AML-193 (cell line): ENCODE results near the gene RNF41.
A peak's percentile ranks its signal among the peaks of the same experiment; 100 is the strongest.
"Not testable (repeated sequence)": the region's sequence is repeated elsewhere in the genome, so short reads cannot be mapped to it uniquely, and the experiment has no call there.

ENCODE experiments used
- DNase-seq, 2 experiments: peaks; one replicate each; lab custom pipeline; 2025; lab: John Stamatoyannopoulos, UW

RNF41 gene

DNA sequence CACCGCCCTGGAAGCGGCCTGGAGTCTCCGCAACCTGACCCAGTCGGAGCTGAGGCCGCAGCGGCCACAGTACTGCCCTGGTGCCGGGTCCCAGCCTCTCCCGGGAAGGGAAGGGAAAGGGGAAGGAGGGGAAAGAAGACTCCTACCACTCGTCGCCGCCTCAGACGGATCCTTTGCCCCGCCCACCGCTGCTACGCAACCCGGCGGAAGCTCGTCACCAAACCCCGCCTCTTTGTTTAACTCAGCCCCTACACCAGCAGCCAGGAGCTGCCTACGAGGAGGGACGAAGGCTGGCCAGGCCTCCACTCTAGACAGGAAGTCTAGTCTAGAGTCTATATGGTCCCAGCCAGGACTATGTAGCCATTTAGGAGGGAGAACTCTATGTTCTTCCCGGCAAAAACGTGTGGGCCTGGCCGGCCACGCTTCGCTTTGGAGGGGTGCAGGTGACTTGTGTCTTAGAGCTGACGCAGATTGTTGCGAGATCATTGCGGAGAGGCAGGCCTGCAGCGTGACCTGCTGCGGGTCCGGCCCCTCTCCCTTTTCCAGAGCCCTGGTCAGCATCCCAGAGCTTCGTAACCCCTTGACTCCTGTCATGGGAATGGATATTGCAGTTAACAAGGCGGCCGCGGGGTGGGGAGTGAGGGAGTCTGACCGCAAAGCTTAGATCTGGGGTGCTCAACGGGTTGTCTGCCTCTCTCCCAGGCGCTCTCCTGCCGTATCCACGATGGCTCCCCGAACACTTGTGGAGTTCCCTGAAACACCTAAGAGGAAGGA lies at the start of gene RNF41:
TSS of gene RNF41 (minus strand) at position 166 of the 774 bp plus-strand sequence. CDS start 7,875 bp downstream, outside the sequence.
- DNase-seq: peak; percentile 88 to 91

DNA sequence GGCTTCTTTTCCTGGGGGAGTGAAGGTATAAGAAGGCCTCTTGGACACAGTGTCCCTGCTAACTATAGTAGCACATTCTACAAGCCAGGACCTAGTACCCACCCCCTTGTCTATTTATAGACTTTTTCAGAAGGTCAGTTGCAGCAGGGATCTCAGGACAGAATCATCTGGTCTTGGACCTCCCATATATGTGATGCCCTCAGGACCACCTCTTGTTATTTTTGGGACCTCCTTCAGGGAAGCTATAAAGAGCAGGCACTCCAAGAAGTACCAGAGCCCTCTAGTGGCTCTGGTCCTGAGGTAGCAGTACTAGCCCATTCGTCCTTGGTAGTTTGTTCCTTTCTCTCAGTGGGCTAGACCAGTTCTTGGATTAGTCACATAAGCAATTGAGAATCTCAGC lies 49.3 kb upstream of the RNF41 start:
- peak; percentile 13 to 31 for DNase-seq

- no peak for DNase-seq
These were observed 45.8 kb upstream of the RNF41 start for GRCh38 chr12:56267443-56268071.

GRCh38 chr12:56266693-56267442 lies 45.1 kb upstream of the RNF41 start, which contains the start of gene COQ10A:
Gene COQ10A (plus strand): TSS chr12:56266942. CDS start chr12:56267119, 177 bp downstream.
- peak; percentile 72 to 84 for DNase-seq

DNA sequence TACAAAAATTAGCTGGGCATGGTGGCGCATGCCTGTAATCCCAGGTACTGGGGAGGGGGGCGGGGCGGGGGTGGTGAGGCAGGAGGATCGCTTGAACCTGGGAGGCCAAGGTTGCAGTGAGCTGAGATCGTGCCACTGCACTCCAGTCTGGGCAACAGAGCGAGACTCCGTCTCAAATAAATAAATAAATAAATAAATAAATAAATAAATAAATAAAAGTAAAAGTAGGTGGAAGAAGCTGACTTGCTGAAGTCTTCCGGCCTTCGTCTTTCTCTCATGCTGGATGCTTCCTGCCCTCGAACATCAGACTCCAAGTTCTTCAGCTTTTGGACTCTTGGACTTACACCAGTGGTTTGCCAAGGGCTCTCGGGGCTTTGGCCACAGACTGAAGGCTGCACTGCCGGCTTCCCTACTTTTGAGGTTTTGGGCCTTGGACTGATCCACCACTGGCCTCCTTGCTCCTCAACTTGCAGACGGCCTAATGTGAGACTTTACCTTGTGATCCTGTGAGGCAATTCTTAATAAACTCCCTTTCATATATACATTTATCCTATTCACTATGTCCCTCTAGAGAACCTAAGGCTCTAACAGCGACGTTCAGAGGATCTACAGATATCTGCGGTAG lies 44.5 kb upstream of the RNF41 start:
- DNase-seq: not testable (repeated sequence)

DNA sequence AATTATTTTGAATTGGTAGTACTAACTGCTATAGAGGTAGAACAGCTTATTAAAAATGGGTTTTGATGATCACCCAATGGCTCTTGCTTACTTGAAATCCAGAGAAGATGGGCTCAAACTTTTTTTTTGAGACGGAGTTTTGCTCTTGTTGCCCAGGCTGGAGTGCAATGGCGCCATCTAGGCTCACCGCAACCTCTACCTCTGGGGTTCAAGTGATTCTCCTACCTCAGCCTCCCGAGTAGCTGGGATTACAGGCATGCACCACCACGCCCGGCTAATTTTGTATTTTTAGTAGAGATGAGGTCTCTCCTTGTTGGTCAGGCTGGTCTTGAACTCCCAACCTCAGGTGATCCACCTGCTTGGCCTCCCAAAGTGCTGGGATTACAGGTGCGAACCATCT lies 41.2 kb upstream of the RNF41 start:
- not testable (repeated sequence) for DNase-seq

DNA sequence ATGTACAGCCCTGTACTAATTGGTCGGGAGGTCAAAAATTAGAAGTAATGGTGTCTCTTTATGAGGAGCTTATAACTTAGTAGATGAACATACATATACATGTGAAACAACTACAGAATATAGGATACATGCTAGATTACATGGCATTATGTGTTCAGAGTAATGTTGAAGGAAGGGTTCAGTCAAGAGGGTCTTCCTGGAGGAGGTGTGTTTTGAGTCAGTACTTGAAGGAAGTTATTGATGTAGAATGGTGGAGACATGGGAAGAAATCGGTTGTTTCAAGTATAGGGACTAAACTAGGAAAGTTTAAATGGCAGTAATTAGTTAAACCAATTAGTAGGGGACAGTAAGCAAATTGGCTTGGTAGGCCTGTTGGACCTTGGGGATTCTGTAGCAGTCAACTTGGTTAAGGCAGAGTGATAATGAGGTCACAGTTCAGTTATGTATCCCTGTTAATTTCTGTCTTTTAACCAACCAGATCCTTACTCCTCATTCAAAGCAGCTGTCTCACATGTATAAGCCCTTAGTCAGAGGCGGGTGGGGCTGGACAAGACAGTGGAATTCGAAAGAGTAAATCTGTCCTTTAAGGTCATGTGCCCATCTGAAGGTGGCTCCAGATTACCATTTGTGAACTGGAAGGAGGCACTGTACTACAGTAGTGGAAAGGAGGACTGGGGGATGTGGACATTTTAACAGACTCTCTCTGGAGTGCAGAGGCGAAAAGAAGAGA lies 39.9 kb upstream of the RNF41 start:
- no peak for DNase-seq

- no peak for DNase-seq
These were observed 39.2 kb upstream of the RNF41 start for GRCh38 chr12:56260921-56261320.

GRCh38 chr12:56260380-56260779 lies 38.7 kb upstream of the RNF41 start:
- DNase-seq: no peak

DNA sequence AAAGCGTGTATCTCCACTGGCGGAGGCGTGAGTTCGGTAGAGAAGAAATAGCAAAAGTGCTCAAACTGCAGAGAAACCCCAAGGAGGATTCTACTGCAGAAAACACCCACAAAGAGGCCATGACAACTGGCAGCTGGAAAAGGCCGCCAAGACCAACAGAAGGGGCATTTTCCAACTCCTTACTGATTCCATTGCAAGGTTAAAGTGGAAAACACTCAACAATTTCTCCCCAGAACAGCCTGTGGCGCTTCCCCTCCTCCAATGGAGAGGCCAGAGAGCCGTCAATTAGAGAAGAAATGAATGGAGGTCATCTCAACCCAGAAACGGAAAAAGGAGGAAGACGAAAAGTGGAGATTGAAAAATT lies 37.1 kb upstream of the RNF41 start:
- DNase-seq: peak in 1 of 2 experiments; percentile 19

DNA sequence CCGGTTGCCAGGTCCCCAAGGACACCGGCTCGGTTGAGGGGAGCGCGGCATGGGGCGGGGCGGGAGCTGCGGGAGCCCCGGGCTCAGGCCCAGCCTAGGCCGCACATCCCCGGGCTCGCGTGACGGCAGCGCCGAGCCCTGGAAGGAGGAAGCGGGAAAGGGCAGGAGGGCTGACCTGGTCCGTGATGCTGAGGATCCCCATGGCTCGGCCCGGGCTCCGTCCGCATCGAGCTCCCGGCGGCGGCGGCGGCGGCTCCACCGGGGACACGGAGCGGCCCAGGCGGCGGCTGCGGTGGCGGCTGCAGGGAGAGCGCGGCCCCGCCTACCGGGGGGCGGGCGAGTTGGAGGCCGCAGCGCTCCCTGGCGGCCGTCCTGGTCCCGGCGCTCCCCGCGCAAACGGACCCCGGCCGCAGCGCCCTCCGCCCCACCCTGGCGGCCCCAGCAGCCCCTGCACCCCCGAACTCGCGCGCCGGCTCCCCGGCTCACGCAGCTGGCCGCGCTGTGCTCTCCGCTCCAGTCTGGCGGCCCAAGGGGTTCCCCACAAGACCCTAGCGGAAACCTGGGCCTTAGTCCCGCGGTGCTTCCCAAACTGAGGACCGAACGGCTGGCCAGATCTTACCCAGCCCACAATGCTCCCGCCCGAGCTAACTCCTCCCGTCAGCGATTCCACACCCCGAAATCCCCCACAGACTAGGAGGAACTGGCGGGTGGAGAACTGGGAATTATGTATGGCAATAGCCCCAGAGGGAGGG lies 36.5 kb upstream of the RNF41 start, which contains the start of gene ANKRD52:
TSS of gene ANKRD52 (minus strand) at position 317 of the 752 bp plus-strand sequence. CDS start at position 202, 115 bp downstream.
- DNase-seq: peak; percentile 55 to 61

GRCh38 chr12:56257491-56258067 lies 35.9 kb upstream of the RNF41 start:
- DNase-seq: no peak

- no peak for DNase-seq
These were observed 35.3 kb upstream of the RNF41 start for GRCh38 chr12:56257071-56257470.

- no peak for DNase-seq
These were observed 34.7 kb upstream of the RNF41 start for GRCh38 chr12:56256326-56256960.

- DNase-seq: no peak
These were observed 33.9 kb upstream of the RNF41 start for GRCh38 chr12:56255671-56256070.

DNA sequence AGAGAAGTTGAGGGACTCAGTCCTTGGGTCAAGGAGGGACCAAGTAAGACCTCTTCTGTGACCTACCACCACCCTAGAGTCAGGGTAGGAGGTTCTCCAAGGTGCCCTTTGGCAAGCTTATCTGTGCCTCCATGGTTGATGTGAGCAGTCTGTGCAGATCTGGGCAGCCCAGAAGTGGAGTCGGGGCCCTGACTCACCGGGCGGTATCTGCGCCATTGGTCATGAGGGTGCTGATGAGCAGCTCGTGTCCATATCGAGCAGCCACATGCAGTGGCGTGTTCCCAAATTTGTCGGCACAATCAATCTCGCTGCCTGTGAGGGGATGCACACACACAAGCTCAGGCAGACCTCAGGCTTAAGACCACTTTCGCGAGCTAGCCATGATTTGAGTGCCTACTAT lies 31.4 kb upstream of the RNF41 start:
- DNase-seq: no peak

DNA sequence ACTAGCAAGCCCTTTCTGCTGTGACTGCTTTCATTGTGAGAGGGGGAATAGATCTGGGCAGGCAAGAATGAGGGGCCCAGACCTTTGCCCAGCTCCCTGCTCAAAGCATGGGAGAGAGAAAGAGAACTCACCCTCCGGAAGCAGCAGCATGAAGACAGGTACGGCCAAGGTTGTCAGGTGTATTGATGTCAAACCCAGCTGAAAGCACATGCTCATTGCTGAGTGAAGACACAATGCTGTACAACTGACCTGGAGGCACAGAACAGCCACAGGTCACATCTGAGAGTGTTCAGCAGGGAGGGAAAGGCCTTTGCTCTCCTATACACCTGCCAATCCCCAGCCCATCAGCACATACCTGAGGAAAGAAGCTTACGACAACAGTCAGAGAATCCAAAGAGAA lies 30.9 kb upstream of the RNF41 start:
- no peak for DNase-seq

- DNase-seq: no peak
These were observed 27.0 kb upstream of the RNF41 start for GRCh38 chr12:56248711-56249110.

GRCh38 chr12:56247923-56248322 lies 26.2 kb upstream of the RNF41 start:
- no peak for DNase-seq

GRCh38 chr12:56244494-56244893 lies 22.8 kb upstream of the RNF41 start:
- DNase-seq: no peak
